Stimulated activated effector memory CD8-positive, alpha-beta T cell treated with anti-CD3 and anti-CD28 coated beads, Interleukin-12 subunit alpha, Interleukin-12 subunit beta, amount 100 ng/mL, for 72 hours (primary cell): ENCODE data around the gene TAOK1.
A peak's percentile ranks its signal among the peaks of the same experiment; 100 is the strongest.

ENCODE experiments used
- ATAC-seq: fragments of 150-1000 bp; cut with Tn5 transposase; 2 replicates; pipeline ENCODE4 v1.10.0; 2021
- DNase-seq, 2 donors: peaks; one replicate each; pipeline ENCODE4 v3.0.0; 2021 to 2022; ENCODE audit warnings: low spot score in 2 of 2
- H3K27ac Mint-ChIP-seq: one replicate; pipeline ENCODE4 v1.8.0; 2022; ENCODE audit warnings: mild to moderate bottlenecking, mixed read lengths
- H3K36me3 Mint-ChIP-seq: one replicate; pipeline ENCODE4 v1.8.0; 2022; ENCODE audit warnings: mild to moderate bottlenecking, mixed read lengths
- H3K4me1 Mint-ChIP-seq: one replicate; pipeline ENCODE4 v1.8.0; 2022; ENCODE audit warnings: mixed read lengths
- H3K4me3 Mint-ChIP-seq: one replicate; pipeline ENCODE4 v1.8.0; 2022; ENCODE audit warnings: mild to moderate bottlenecking, mixed read lengths
- H3K9me3 Mint-ChIP-seq: one replicate; pipeline ENCODE4 v1.8.0; 2022; ENCODE audit warnings: mixed read lengths

The TAOK1 gene

GRCh38 chr17:29565643-29566472 is 175.7 kb downstream of the TAOK1 start:
- H3K4me1 Mint-ChIP-seq: peaks cover 54% of the 10 kb centered on the region
- H3K4me3 Mint-ChIP-seq: peak overlapping the region; percentile 97
- H3K36me3 Mint-ChIP-seq: peaks cover 39% of the 10 kb centered on the region
- peak; percentile 48 to 84 for DNase-seq
- no peaks in the 10 kb centered on the region for H3K9me3 Mint-ChIP-seq
- peak; percentile 29 for ATAC-seq
- peak overlapping the region; percentile 89 for H3K27ac Mint-ChIP-seq

DNA sequence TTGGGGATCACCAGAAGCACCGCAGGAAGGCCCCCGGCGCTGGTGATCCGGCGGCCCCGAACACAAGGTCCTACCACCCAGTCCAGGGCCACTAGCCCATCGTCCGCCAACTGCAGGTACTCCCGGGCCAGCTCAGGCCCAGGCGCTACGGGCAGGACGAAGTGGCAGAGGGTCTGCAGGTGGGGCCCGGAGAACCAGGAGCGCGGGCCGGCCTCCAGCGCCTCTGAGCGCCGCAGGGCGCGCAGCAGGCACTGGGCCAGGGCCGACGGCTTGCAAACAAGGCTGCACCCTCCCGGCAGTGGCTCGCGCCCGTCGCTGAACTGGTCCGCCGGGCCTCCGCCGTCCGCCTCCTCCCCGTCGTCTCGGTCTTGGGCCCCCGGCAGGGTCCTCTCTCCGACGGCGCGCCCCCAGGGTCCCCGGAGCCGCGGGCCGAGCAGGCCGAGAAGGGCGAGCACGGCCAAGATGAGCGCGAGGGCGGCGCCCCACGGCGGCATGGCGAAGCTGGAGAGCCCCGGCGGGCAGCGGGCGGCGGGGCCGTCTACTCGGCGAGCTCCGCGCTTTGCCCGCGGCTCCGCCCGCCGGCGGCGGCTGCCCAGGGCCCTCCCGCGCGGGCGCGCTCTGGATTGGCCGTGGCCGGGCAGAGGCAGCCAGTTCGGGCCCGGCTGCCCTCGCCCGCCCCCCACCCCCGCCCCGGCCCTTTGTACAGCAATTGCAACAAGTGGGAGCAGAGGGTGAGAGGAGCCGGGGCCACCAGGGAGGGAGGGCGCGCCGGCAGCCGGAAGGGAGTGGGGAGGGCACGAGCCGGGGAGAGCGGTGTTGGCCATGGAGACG is 176.5 kb downstream of the TAOK1 start, which contains the start of gene ABHD15:
Gene ABHD15 (minus strand): TSS at position 565 of the 831 bp plus-strand sequence. CDS start 71 bp downstream, at position 494.
- Mint-ChIP-seq H3K9me3 (no peaks in the 10 kb centered on the region), H3K36me3 (peaks cover 32% of the 10 kb centered on the region), H3K4me3 (peak within 1 kb of the TSS; percentile 97), H3K27ac (peak within 1 kb of the TSS; percentile 89), H3K4me1 (peaks cover 57% of the 10 kb centered on the region)
- ATAC-seq: peak; percentile 66
- peak; percentile 69 to 85 for DNase-seq

- no peaks in the 10 kb centered on the region for H3K9me3 Mint-ChIP-seq
- H3K27ac Mint-ChIP-seq: peak overlapping the region; percentile 84
- peaks cover 52% of the 10 kb centered on the region for H3K4me1 Mint-ChIP-seq
- peaks cover 27% of the 10 kb centered on the region for H3K36me3 Mint-ChIP-seq
- peak overlapping the region; percentile 97 for H3K4me3 Mint-ChIP-seq
- ATAC-seq (peak; percentile 6), DNase-seq (peak in 1 of 2 donors; percentile 85)
Observed at GRCh38 chr17:29567304-29567553, 177.1 kb downstream of the TAOK1 start.

- Mint-ChIP-seq H3K36me3 (peaks cover 22% of the 10 kb centered on the region), H3K9me3 (no peaks in the 10 kb centered on the region), H3K27ac (peak overlapping the region; percentile 84), H3K4me3 (peak overlapping the region; percentile 97), H3K4me1 (peaks cover 46% of the 10 kb centered on the region)
- DNase-seq (peak; percentile 63 to 88), ATAC-seq (peak; percentile 68)
Observed at GRCh38 chr17:29567554-29568330, 177.6 kb downstream of the TAOK1 start.

- H3K4me3 Mint-ChIP-seq: peak within 1 kb of the TSS; percentile 97
Observed at GRCh38 chr17:29568331-29569244, 178.4 kb downstream of the TAOK1 start, which contains the start of gene TP53I13. Gene TP53I13, plus strand, starts transcription at chr17:29568701. Its CDS starts 58 bp downstream, at chr17:29568759.

DNA sequence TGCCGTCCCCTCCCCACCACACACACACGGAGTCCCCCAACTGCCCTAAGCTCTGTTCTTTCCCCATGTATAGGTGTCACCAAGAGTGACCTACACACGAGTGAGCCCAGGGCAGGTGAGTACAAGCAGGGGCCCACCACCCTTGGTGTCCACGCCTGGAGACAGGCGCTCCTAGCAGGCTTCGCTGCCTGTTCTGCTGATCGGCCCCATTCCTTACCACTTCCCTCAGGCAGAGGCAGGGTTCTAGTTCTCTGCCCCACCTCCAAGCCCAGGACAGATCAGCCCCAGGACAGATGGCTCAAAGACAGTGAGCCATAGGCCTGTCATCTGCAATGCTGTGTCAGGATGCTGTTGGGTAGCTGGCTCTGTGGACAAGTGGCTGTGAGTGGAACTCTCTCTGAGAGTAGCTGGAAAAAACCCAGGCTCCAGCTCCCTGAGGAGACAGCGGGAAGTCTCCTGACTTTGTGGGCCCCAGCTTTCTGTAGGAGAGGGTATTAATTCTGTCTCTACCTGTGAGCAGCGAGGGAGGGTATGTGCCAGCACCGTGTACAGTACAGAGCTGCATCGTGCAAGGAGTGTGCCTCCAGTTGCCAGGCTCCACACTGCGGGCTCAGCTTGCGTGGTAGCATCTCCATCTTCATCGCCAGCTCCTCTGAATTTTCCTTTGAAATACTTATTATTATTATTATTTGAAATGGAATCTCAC is 179.2 kb downstream of the TAOK1 start:
- ATAC-seq: no peak
- no peak for DNase-seq

More at GRCh38 chr17:29568331-29569244, 178.4 kb downstream of the TAOK1 start, which contains the start of gene TP53I13:
- ATAC-seq (peak; percentile 61), DNase-seq (peak; percentile 71 to 91)
- H3K4me1 Mint-ChIP-seq: peaks cover 50% of the 10 kb centered on the region
- H3K9me3 Mint-ChIP-seq: no peaks in the 10 kb centered on the region
- peaks cover 25% of the 10 kb centered on the region for H3K36me3 Mint-ChIP-seq
- H3K27ac Mint-ChIP-seq: peak within 1 kb of the TSS; percentile 92

DNA sequence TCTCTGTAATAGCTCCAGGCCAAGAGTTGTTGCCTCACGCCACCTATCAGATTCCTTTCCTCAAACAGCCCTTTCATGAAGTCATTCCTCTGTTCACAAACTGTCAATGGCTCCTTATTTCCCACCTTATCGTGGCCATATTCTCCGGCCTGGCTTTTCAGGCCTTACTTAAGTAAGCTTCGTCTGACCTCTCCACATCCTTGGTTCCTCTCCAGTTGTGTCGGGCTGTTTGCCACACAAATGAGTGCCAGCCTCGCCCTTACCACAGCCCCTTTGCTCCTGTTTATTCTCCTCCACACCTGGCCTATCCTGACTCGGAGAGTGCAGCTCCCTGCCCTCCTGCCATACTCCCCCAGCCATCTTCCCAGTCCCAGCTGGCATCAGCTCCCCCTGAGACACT is 180.4 kb downstream of the TAOK1 start:
- Mint-ChIP-seq H3K27ac (no peak overlapping the region), H3K9me3 (no peaks in the 10 kb centered on the region), H3K36me3 (peaks cover 44% of the 10 kb centered on the region), H3K4me1 (peaks cover 47% of the 10 kb centered on the region), H3K4me3 (peak overlapping the region; percentile 16)
- DNase-seq (no peak), ATAC-seq (no peak)

More for the DNA sequence above, 179.2 kb downstream of the TAOK1 start:
- H3K4me3 Mint-ChIP-seq: peak overlapping the region; percentile 97
- peaks cover 52% of the 10 kb centered on the region for H3K4me1 Mint-ChIP-seq
- no peaks in the 10 kb centered on the region for H3K9me3 Mint-ChIP-seq
- peaks cover 33% of the 10 kb centered on the region for H3K36me3 Mint-ChIP-seq
- H3K27ac Mint-ChIP-seq: peak overlapping the region; percentile 92

GRCh38 chr17:29571486-29571882 is 181.3 kb downstream of the TAOK1 start:
- Mint-ChIP-seq H3K9me3 (no peaks in the 10 kb centered on the region), H3K36me3 (peaks cover 51% of the 10 kb centered on the region), H3K4me3 (no peak overlapping the region), H3K27ac (no peak overlapping the region), H3K4me1 (peaks cover 40% of the 10 kb centered on the region)
- ATAC-seq: no peak
- no peak for DNase-seq

GRCh38 chr17:29571883-29572681 is 181.9 kb downstream of the TAOK1 start:
- Mint-ChIP-seq H3K4me3 (no peak overlapping the region), H3K36me3 (peaks cover 54% of the 10 kb centered on the region), H3K9me3 (no peaks in the 10 kb centered on the region), H3K4me1 (peaks cover 40% of the 10 kb centered on the region), H3K27ac (no peak overlapping the region)
- DNase-seq (no peak), ATAC-seq (no peak)

DNA sequence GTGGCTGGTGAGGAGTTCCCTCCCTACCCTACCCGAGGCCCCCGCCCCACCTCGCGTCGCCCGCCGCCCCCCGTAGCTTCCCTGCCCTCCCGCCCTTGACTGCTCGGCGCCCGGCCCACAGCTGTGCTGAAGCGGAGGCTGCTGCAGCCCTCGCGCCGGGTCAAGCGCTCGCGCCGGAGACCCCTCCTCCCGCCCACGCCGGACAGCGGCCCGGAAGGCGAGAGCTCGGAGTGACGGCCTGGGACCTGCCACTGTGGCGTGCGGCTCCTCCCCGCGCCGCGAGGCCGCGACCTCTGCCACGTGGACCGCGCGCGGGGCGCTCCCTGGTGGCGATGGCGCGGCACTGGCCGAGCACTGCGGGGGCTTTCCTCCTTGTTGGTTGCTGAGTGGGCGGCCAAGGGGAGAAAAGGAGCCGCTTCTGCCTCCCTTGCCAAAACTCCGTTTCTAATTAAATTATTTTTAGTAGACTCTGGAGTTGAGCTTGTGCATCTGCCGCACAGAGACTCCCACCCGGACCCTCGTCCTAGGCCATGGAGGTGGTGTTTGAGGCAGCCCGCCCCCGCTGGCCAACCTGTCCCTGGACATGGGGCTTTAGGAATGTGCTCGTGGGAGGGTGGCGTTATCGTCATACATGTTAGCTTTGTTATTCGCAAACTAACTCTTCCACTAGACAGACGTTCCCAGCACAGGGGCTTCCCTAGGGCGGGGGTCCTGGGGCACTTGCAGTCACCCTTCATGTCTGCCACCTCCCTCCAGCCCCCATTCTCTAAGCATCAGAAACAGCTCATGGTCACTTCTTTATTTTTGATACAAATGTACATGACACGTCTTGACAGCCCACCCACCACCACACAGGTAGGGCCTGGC is 182.8 kb downstream of the TAOK1 start:
- H3K27ac Mint-ChIP-seq: peak overlapping the region; percentile 69
- peak; percentile 62 for ATAC-seq
- peaks cover 40% of the 10 kb centered on the region for H3K4me1 Mint-ChIP-seq
- DNase-seq: peak in 1 of 2 donors; percentile 63
- no peaks in the 10 kb centered on the region for H3K9me3 Mint-ChIP-seq
- H3K4me3 Mint-ChIP-seq: peak overlapping the region; percentile 11
- H3K36me3 Mint-ChIP-seq: peaks cover 59% of the 10 kb centered on the region

DNA sequence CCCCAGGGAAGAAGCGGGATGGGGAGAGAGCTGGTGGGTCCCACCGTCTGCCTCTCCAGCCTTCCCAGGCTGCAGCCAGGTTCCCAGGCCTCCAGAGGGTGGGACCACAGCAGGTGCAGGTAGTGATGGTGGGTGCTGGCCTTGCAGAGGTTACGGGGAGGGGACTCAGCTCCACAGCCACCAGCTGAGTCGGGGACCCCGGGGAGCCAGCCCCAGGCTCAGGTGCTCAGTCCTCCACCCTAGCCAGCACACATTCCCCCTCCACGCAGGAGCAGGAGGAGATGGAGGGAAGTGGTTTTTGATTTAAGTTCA is 183.4 kb downstream of the TAOK1 start:
- Mint-ChIP-seq H3K4me3 (peak overlapping the region; percentile 11), H3K36me3 (peaks cover 60% of the 10 kb centered on the region), H3K9me3 (no peaks in the 10 kb centered on the region), H3K4me1 (peaks cover 35% of the 10 kb centered on the region), H3K27ac (peak overlapping the region; percentile 69)
- no peak for ATAC-seq
- DNase-seq: no peak

GRCh38 chr17:29573871-29574731 is 183.9 kb downstream of the TAOK1 start:
- peaks cover 32% of the 10 kb centered on the region for H3K4me1 Mint-ChIP-seq
- DNase-seq: no peak
- H3K36me3 Mint-ChIP-seq: peaks cover 63% of the 10 kb centered on the region
- no peak for ATAC-seq
- H3K4me3 Mint-ChIP-seq: no peak overlapping the region
- peak overlapping the region; percentile 69 for H3K27ac Mint-ChIP-seq
- H3K9me3 Mint-ChIP-seq: no peaks in the 10 kb centered on the region
